Small intestine (tissue), 7 donors: ENCODE data around the gene COL21A1. TPM values are rescaled to one million over a fixed set of nuclear protein-coding genes. Genes with fewer than 3 reads are reported as not detected.

Source experiments
- DNase-seq, 2 donors: peaks; one replicate each; pipeline versions ENCODE4 v3.0.0 to v3.0.0-alpha.2; 2013
- FAIRE-seq: peaks from 2 replicates; lab custom pipeline; 2012; peaks lifted over from hg19 to GRCh38; lab: Jason Lieb, UNC
- H3K27ac ChIP-seq, 3 donors: one replicate each; pipeline ENCODE4 v1.5.1; 2013; ENCODE audit warnings: low read length in 2 of 3, mild to moderate bottlenecking in 2 of 3, control low read depth in 1 of 3, inconsistent platforms in 1 of 3, low read depth in 1 of 3, moderate library complexity in 1 of 3
- H3K27me3 ChIP-seq, 3 donors: one replicate each; pipeline ENCODE4 v1.6.1; 2013; ENCODE audit warnings: low read length in 3 of 3, inconsistent platforms in 1 of 3; ENCODE audit not compliant: control insufficient read depth in 3 of 3, insufficient read depth in 3 of 3
- H3K36me3 ChIP-seq, 3 donors: one replicate each; pipeline ENCODE4 v1.6.1; 2013; ENCODE audit warnings: low read length in 3 of 3, inconsistent platforms in 1 of 3, low read depth in 1 of 3, mild to moderate bottlenecking in 1 of 3, moderate library complexity in 1 of 3; ENCODE audit not compliant: control insufficient read depth in 3 of 3, insufficient read depth in 2 of 3
- H3K4me1 ChIP-seq, 3 donors: one replicate each; pipeline ENCODE4 v1.6.1; 2013; ENCODE audit warnings: low read length in 2 of 3, inconsistent platforms in 1 of 3, low read depth in 1 of 3, mild to moderate bottlenecking in 1 of 3, moderate library complexity in 1 of 3; ENCODE audit not compliant: control insufficient read depth in 3 of 3, insufficient read depth in 2 of 3
- H3K4me3 ChIP-seq, 3 donors: one replicate each; pipeline ENCODE4 v1.5.1; 2013; ENCODE audit warnings: low read length in 3 of 3, control low read depth in 1 of 3, inconsistent platforms in 1 of 3, low read depth in 1 of 3, mild to moderate bottlenecking in 1 of 3, moderate library complexity in 1 of 3
- H3K9me3 ChIP-seq, 2 donors: one replicate each; pipeline ENCODE4 v1.6.1; 2013; ENCODE audit warnings: low read depth in 1 of 2, low read length in 1 of 2; ENCODE audit not compliant: control insufficient read depth in 2 of 2, insufficient read depth in 1 of 2
- WGBS, 3 donors: extraction: QIAGEN DNeasy Blood & Tissue Kit; methylation state at CpG; one replicate each; pipeline ENCODE4 v1.1.7; 2013; 5-methylcytosine and 5-hydroxymethylcytosine counted together
- polyA plus RNA-seq, 4 donors: library from polyadenylated mRNA; stranded (reverse) in 3 of 4; unstranded in 1 of 4; fragments of 200-250 nt in 3 of 4; fragments of 120-200 nt in 1 of 4; gene quantifications; one replicate each; pipeline versions ENCODE4 v1.2.1 to v1.2.3, GENCODE V29; 2013
- donor health status: healthy with polysubstance abuse.
- donor health status: control.
- donor health status: control.
- donor health status: Bipolar disorder and iron deficiency.
- donor health status: healthy.

COL21A1 gene
- polyA plus RNA-seq, 4 donors, result 0.84 to 8.1 TPM; not detected in 2

DNA sequence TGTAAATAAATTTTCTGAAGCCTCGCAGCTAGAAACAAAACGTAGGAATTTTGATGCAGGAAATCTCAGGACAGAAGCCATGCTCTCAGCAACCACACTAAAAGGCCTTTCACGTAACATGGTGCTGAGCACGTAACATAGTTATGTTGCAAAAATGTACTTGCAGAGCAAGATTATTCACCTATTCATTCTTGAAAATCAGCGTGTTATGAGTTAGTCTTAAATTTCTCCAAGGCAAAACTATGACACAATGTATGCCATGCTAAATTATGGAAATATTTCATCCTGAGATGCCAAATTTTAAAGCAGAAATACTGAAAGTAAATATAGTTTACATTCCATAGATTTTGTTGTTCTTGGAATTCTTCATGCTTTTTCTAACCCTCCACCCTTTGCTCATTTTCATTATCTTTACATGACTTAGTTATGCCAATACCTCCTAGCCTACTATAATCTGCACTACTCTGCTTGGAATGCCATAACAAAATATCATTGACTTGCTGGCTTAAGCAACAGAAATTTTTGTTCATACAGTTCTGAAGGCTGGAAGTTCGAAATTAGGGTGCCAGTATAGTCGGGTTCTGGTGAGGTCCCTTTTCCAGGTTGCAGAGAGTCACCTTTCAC, 192.2 kb downstream of the COL21A1 start:
- Histone ChIP-seq H3K27ac (no peak overlapping the region), H3K4me3 (no peak overlapping the region), H3K4me1 (no peaks in the 10 kb centered on the region), H3K9me3 (no peaks in the 10 kb centered on the region), H3K36me3 (no peaks in the 10 kb centered on the region), H3K27me3 (no peaks in the 10 kb centered on the region)
- 79 to 86% (median 80%) methylated on average over 7 of the region's 7 CpGs for WGBS, 3 donors
- DNase-seq, result no peak
- no peak for FAIRE-seq

DNA sequence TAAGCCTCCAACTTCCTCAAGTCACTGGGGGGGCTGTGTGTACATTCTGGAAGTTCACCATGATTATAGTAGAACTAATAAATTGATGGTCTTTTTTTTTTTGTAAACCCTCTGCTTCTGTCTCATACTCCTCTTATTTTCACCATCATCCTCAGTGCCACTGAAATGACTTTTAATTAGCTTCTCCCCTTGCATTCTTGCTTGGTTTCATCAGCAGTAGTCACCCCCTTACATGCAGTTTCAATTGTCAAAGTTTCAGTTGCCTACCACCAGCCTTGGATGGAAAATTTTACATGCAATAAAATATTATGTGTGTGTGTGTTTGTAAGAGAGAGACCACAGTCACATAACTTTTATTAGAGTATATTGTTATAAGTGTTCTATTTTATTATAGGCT, 196.2 kb downstream of the COL21A1 start:
- Histone ChIP-seq H3K4me3 (no peak overlapping the region), H3K27me3 (no peaks in the 10 kb centered on the region), H3K4me1 (no peaks in the 10 kb centered on the region), H3K9me3 (no peaks in the 10 kb centered on the region), H3K27ac (no peak overlapping the region), H3K36me3 (no peaks in the 10 kb centered on the region)
- DNase-seq, result no peak
- FAIRE-seq, result no peak

GRCh38 chr6:56050530-56051201, 196.7 kb downstream of the COL21A1 start:
- FAIRE-seq, result no peak
- DNase-seq, result no peak
- WGBS, 3 donors, result 73 to 80% (median 80%) methylated on average over 3 of the region's 3 CpGs
- H3K36me3 ChIP-seq, result no peaks in the 10 kb centered on the region
- H3K9me3 ChIP-seq, result no peaks in the 10 kb centered on the region
- no peaks in the 10 kb centered on the region for H3K4me1 ChIP-seq
- H3K27ac ChIP-seq, result no peak overlapping the region
- no peaks in the 10 kb centered on the region for H3K27me3 ChIP-seq
- no peak overlapping the region for H3K4me3 ChIP-seq

DNA sequence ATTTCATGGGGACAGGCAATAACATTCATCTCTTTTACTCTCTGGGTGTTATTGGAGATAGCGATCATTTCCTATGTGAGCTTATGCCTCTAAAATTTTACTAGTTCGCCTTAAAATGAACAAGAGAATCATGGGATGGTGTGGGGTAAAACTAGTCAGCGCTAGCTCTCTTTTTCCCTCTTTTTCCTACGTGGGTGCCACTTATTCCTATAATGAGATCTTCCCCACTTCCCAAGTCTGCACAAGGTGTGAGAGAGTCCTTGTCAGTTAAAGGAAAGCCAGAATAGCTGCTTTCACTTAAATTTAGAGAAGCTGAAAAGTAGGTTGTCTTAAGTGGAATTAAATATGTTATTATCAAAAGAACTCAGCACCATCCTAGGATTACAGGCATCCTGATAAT, 198.8 kb downstream of the COL21A1 start:
- H3K9me3 ChIP-seq, result no peaks in the 10 kb centered on the region
- H3K4me1 ChIP-seq, result no peaks in the 10 kb centered on the region
- DNase-seq (no peak), FAIRE-seq (no peak)
- no peak overlapping the region for H3K4me3 ChIP-seq
- no peaks in the 10 kb centered on the region for H3K27me3 ChIP-seq
- no peaks in the 10 kb centered on the region for H3K36me3 ChIP-seq
- H3K27ac ChIP-seq, result no peak overlapping the region
- WGBS, 3 donors, result 86 to 91% (median 90%) methylated on average over 4 of the region's 4 CpGs

- 60 to 82% (median 66%) methylated on average over 2 of the region's 2 CpGs for WGBS, 3 donors
- no peak for DNase-seq
- no peaks in the 10 kb centered on the region for H3K4me1 ChIP-seq
- H3K27me3 ChIP-seq, result no peaks in the 10 kb centered on the region
- H3K27ac ChIP-seq, result no peak overlapping the region
- FAIRE-seq, result no peak
- H3K4me3 ChIP-seq, result no peak overlapping the region
- no peaks in the 10 kb centered on the region for H3K36me3 ChIP-seq
- H3K9me3 ChIP-seq, result no peaks in the 10 kb centered on the region
Measured at GRCh38 chr6:56047931-56048540, 199.3 kb downstream of the COL21A1 start.

- FAIRE-seq (no peak), DNase-seq (no peak)
- Histone ChIP-seq H3K9me3 (no peaks in the 10 kb centered on the region), H3K4me1 (no peaks in the 10 kb centered on the region), H3K27me3 (no peaks in the 10 kb centered on the region), H3K4me3 (no peak overlapping the region), H3K36me3 (no peaks in the 10 kb centered on the region), H3K27ac (no peak overlapping the region)
- 49 to 81% (median 57%) methylated on average over 7 of the region's 7 CpGs for WGBS, 3 donors
Measured at GRCh38 chr6:56046576-56046975, 200.8 kb downstream of the COL21A1 start.

DNA sequence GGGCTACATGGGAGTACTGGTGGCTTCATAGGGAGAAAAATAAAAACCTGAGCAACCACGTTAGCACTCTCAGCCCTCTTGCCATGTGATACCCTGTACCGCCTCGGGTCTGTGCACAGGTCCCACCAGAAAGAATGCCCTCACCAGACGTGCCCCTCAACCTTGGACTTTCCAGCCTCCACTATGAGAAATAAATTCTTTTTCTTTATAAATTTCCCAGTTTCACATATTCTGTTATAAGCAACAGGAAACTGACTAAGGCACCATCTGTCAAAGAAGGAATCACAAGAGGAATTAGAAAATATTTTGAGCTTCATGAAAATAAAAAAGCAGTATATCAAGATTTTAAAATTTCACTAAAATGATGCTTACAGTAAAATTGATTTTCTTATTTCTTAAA, 203.6 kb downstream of the COL21A1 start:
- H3K27ac ChIP-seq, result no peak overlapping the region
- no peak for FAIRE-seq
- H3K27me3 ChIP-seq, result no peaks in the 10 kb centered on the region
- DNase-seq, result no peak
- H3K36me3 ChIP-seq, result no peaks in the 10 kb centered on the region
- WGBS, 3 donors, result 78 to 87% (median 83%) methylated on average over 4 of the region's 4 CpGs
- no peaks in the 10 kb centered on the region for H3K9me3 ChIP-seq
- H3K4me1 ChIP-seq, result no peaks in the 10 kb centered on the region
- no peak overlapping the region for H3K4me3 ChIP-seq

- Histone ChIP-seq H3K4me1 (no peaks in the 10 kb centered on the region), H3K36me3 (no peaks in the 10 kb centered on the region), H3K4me3 (no peak overlapping the region), H3K27me3 (no peaks in the 10 kb centered on the region), H3K27ac (no peak overlapping the region), H3K9me3 (no peaks in the 10 kb centered on the region)
- no peak for FAIRE-seq
- DNase-seq, result no peak
Measured at GRCh38 chr6:56043076-56043475, 204.3 kb downstream of the COL21A1 start.
